Left renal cortex interstitium (tissue), 4 donors: ENCODE measurements around the gene GPR176. TPM values are rescaled to one million over a fixed set of nuclear protein-coding genes. Genes with fewer than 3 reads are reported as not detected.

Experiments used
- DNase-seq, 4 donors: peaks; one replicate each; pipeline ENCODE4 v3.0.0-alpha.2; 2013; ENCODE audit warnings: low read depth in 4 of 4, low spot score in 2 of 4, missing footprints in 1 of 4
- polyA plus RNA-seq, 4 donors: library from polyadenylated mRNA; unstranded; fragments of 120-200 nt; gene quantifications; one replicate each; pipeline ENCODE4 v1.2.1, GENCODE V29; 2013; ENCODE audit not compliant: insufficient read length in 4 of 4

GPR176 gene
- polyA plus RNA-seq, 4 donors = 13.5 to 16.5 (median 14.1) TPM

GRCh38 chr15:39752991-39753390 is 167.1 kb downstream of the GPR176 start:
- no peak for DNase-seq

DNA sequence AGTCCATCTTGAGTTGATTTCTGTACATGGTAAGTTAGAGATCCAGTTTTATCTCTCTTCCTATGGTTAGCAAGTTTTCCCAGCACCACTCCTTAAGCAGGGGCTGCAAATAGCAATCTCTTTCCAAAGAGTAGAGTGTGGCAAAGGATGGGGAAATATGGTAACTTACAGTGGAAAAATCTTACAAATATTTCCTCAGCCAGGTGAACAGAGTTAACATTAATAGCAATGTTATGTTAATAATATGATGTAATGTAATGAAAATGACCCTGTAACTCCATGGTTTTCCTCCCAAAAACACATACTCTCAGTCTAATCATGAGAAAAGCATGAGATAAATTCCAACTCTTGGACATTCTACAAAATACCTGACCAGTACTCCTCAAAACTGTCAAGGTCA is 167.8 kb downstream of the GPR176 start:
- DNase-seq = no peak

Other genes with a start within 250 kb of the GPR176 start
- gene FSIP1, start 137.4 kb downstream of the GPR176 start, polyA plus RNA-seq = 1 to 10 TPM; 1.6 to 2.1 (median 1.9) TPM
- 10 to 100 TPM; 52.7 to 63.5 (median 56.5) TPM for gene EIF2AK4, start 13.8 kb upstream of the GPR176 start, polyA plus RNA-seq
- gene SRP14, start 118.9 kb upstream of the GPR176 start, polyA plus RNA-seq = 100 to 1,000 TPM; 521 to 623 (median 603) TPM
- 10 to 100 TPM; 36.5 to 49.0 (median 43.1) TPM for gene BMF, start 188.6 kb upstream of the GPR176 start, polyA plus RNA-seq
- gene BUB1B, start 240.8 kb upstream of the GPR176 start, polyA plus RNA-seq = 10 to 100 TPM; 23.1 to 35.9 (median 31.7) TPM